ENCODE data around the gene XPNPEP2.

Gene XPNPEP2

DNA sequence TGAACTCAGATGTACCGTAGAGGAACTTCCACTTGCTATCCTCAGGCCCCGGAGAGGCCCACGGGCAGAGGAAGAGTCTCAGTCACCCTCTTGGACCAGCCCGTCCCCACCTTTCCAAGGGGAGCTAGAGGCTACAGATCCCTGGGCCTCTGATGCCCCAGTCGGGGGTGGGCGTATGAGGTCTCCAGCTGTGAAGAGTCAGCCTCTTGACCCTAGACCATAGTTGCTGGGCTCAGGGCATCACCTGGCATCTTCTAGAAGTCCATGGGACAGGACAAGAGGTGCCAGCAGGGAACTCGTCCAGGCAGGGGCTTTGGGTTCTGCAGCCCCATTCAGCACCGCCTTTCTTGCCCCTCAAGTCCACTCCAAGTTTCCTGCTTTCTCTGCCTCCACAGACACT lies 52.6 kb downstream of the XPNPEP2 start:
- TF ChIP-seq, protein P1, sequence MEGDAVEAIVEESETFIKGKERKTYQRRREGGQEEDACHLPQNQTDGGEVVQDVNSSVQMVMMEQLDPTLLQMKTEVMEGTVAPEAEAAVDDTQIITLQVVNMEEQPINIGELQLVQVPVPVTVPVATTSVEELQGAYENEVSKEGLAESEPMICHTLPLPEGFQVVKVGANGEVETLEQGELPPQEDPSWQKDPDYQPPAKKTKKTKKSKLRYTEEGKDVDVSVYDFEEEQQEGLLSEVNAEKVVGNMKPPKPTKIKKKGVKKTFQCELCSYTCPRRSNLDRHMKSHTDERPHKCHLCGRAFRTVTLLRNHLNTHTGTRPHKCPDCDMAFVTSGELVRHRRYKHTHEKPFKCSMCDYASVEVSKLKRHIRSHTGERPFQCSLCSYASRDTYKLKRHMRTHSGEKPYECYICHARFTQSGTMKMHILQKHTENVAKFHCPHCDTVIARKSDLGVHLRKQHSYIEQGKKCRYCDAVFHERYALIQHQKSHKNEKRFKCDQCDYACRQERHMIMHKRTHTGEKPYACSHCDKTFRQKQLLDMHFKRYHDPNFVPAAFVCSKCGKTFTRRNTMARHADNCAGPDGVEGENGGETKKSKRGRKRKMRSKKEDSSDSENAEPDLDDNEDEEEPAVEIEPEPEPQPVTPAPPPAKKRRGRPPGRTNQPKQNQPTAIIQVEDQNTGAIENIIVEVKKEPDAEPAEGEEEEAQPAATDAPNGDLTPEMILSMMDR (IDR thresholded peaks at IDR 0.05; ENCODE audit: insufficient read depth, low read length, poor library complexity, severe bottlenecking) = no peak
- Histone ChIP-seq H3K36me3 (ENCODE audit: control insufficient read depth, insufficient read depth, low read length) (peaks cover 67% of the 10 kb centered on the region), H3K27me3 (replicated peaks; ENCODE audit: control insufficient read depth, insufficient read depth, low read length) (no peaks in the 10 kb centered on the region), H3K4me3 (replicated peaks; ENCODE audit: low read depth, low read length) (no peak overlapping the region)
- no peak for DNase-seq (ENCODE audit: extremely low read depth, insufficient read length)

- DNase-seq (ENCODE audit: extremely low read depth, insufficient read length) = no peak
- H3K36me3 ChIP-seq (ENCODE audit: control insufficient read depth, insufficient read depth, low read length) = peaks cover 67% of the 10 kb centered on the region
- no peak overlapping the region for H3K4me3 ChIP-seq (replicated peaks; ENCODE audit: low read depth, low read length)
- TF ChIP-seq, protein P1 (IDR thresholded peaks at IDR 0.05; ENCODE audit: insufficient read depth, low read length, poor library complexity, severe bottlenecking) = no peak
- no peaks in the 10 kb centered on the region for H3K27me3 ChIP-seq (replicated peaks; ENCODE audit: control insufficient read depth, insufficient read depth, low read length)
Measured at GRCh38 chrX:129791961-129792570, 53.3 kb downstream of the XPNPEP2 start.

- H3K36me3 ChIP-seq (ENCODE audit: control insufficient read depth, insufficient read depth, low read length) = peaks cover 66% of the 10 kb centered on the region
- DNase-seq (ENCODE audit: extremely low read depth, insufficient read length) = no peak
- TF ChIP-seq, protein P1 (IDR thresholded peaks at IDR 0.05; ENCODE audit: insufficient read depth, low read length, poor library complexity, severe bottlenecking) = no peak
- no peaks in the 10 kb centered on the region for H3K27me3 ChIP-seq (replicated peaks; ENCODE audit: control insufficient read depth, insufficient read depth, low read length)
- no peak overlapping the region for H3K4me3 ChIP-seq (replicated peaks; ENCODE audit: low read depth, low read length)
Measured at GRCh38 chrX:129792586-129793291, 54.0 kb downstream of the XPNPEP2 start.

- Histone ChIP-seq H3K36me3 (ENCODE audit: control insufficient read depth, insufficient read depth, low read length) (peaks cover 59% of the 10 kb centered on the region), H3K4me3 (replicated peaks; ENCODE audit: low read depth, low read length) (no peak overlapping the region), H3K27me3 (replicated peaks; ENCODE audit: control insufficient read depth, insufficient read depth, low read length) (no peaks in the 10 kb centered on the region)
- TF ChIP-seq, protein P1 (IDR thresholded peaks at IDR 0.05; ENCODE audit: insufficient read depth, low read length, poor library complexity, severe bottlenecking) = no peak
- DNase-seq (ENCODE audit: extremely low read depth, insufficient read length) = no peak
Measured at GRCh38 chrX:129793604-129794191, 54.9 kb downstream of the XPNPEP2 start.

DNA sequence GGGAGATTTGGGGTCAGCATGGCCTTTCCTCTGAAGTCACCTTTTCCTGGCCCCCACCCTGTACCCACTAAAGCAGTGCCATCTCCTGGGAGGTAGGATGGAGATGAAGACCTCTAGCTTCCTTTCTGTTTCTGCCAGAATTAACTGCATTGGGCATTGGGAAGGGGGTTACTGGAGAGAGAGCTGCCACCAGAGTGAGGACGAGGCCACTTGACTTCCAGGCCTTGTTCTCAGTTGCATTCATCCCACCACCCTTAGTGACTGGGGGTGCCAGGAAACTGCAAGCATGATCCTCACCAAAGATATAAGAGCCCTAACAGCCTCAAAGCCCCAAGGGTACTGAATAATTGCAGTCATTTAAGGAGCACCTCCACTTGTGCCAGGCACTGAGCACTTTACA lies 56.8 kb downstream of the XPNPEP2 start:
- no peak overlapping the region for H3K4me3 ChIP-seq (replicated peaks; ENCODE audit: low read depth, low read length)
- no peaks in the 10 kb centered on the region for H3K27me3 ChIP-seq (replicated peaks; ENCODE audit: control insufficient read depth, insufficient read depth, low read length)
- H3K36me3 ChIP-seq (ENCODE audit: control insufficient read depth, insufficient read depth, low read length) = peaks cover 49% of the 10 kb centered on the region
- TF ChIP-seq, protein P1 (IDR thresholded peaks at IDR 0.05; ENCODE audit: insufficient read depth, low read length, poor library complexity, severe bottlenecking) = no peak
- no peak for DNase-seq (ENCODE audit: extremely low read depth, insufficient read length)
